ENCODE data around the gene SLC6A11. TPM values are rescaled to one million over a fixed set of nuclear protein-coding genes. Genes with fewer than 3 reads are reported as not detected.

The SLC6A11 gene
- total and polyA plus RNA-seq, 7 donors, result 0.06 TPM; not detected in 6

GRCh38 chr3:10882851-10883250 lies 66.8 kb downstream of the SLC6A11 start:
- intact Hi-C loops (cut with DNase I), result loop anchor here in 1 of 2 donors (5.0 kb wide), 1 partner anchor 121 kb away; no protein-coding TSS in a partner anchor
- H3K4me1 ChIP-seq, result no peaks in the 10 kb centered on the region
- 63 to 65% (median 65%) methylated on average over 14 of the region's 14 CpGs for WGBS, 3 donors
- H3K27me3 ChIP-seq (ENCODE audit: insufficient read depth in 3 of 3, low read length in 2 of 3), result peaks cover 0 to 8% (median 2%) of the 10 kb centered on the region in 3 donors
- no peak overlapping the region for H3K4me3 ChIP-seq
- TF ChIP-seq, protein P1, sequence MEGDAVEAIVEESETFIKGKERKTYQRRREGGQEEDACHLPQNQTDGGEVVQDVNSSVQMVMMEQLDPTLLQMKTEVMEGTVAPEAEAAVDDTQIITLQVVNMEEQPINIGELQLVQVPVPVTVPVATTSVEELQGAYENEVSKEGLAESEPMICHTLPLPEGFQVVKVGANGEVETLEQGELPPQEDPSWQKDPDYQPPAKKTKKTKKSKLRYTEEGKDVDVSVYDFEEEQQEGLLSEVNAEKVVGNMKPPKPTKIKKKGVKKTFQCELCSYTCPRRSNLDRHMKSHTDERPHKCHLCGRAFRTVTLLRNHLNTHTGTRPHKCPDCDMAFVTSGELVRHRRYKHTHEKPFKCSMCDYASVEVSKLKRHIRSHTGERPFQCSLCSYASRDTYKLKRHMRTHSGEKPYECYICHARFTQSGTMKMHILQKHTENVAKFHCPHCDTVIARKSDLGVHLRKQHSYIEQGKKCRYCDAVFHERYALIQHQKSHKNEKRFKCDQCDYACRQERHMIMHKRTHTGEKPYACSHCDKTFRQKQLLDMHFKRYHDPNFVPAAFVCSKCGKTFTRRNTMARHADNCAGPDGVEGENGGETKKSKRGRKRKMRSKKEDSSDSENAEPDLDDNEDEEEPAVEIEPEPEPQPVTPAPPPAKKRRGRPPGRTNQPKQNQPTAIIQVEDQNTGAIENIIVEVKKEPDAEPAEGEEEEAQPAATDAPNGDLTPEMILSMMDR (IDR thresholded peaks at IDR 0.05), result no peak
- no peaks in the 10 kb centered on the region for H3K36me3 ChIP-seq (ENCODE audit: insufficient read depth in 1 of 2, low read depth in 1 of 2)
- no peak overlapping the region for H3K27ac ChIP-seq
- DNase-seq, result no peak
- H3K9me3 ChIP-seq, result no peaks in the 10 kb centered on the region
- ATAC-seq, result no peak

DNA sequence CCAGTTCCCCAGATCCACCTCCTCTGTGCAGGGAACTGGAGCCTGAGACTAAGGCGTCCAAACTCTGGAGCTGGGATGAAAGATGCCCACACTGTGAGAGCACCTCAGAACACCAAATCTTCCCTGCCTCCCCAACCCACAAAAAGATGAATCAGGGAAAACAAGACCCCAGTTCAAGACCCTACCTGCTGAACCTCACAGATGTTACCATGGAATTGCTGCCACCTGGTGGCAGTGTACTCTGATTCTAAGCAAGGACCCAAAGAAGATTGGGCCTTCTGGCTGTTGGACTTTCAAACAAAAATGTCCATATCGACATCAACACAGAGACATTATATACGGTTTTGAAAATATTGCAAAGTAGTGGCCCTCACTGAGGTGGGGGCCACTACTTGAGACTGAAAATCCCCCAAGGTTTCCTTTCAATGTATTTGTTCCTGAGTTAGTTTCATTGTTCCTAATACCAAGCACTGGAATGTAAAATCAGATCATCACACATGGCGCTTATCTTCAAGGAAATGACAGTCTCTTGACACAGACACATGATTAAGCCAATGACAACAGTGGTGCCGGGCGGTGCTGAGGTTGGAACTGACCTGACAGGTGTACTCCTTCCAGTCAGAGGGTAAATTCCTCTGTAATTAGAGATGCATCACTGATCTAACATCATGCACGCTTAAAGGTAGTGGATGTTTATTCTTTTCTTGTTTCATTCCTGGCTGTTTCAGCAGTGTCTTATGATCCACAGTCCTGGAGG lies 67.6 kb downstream of the SLC6A11 start:
- peaks cover 0 to 8% (median 2%) of the 10 kb centered on the region in 3 donors for H3K27me3 ChIP-seq (ENCODE audit: insufficient read depth in 3 of 3, low read length in 2 of 3)
- no peak overlapping the region for H3K27ac ChIP-seq
- no peaks in the 10 kb centered on the region for H3K4me1 ChIP-seq
- no peak overlapping the region for H3K4me3 ChIP-seq
- ATAC-seq, result no peak
- H3K9me3 ChIP-seq, result no peaks in the 10 kb centered on the region
- intact Hi-C loops (cut with DNase I), result loop anchor here in 1 of 2 donors (5.0 kb wide), 1 partner anchor 121 kb away; no protein-coding TSS in a partner anchor
- DNase-seq, result no peak
- H3K36me3 ChIP-seq (ENCODE audit: insufficient read depth in 1 of 2, low read depth in 1 of 2), result no peaks in the 10 kb centered on the region
- 65 to 73% (median 71%) methylated on average over 7 of the region's 7 CpGs for WGBS, 3 donors
- TF ChIP-seq, protein P1 (IDR thresholded peaks at IDR 0.05), result peak; percentile 18

GRCh38 chr3:10887015-10887414 lies 71.0 kb downstream of the SLC6A11 start:
- Histone ChIP-seq H3K4me1 (no peaks in the 10 kb centered on the region), H3K36me3 (ENCODE audit: insufficient read depth in 1 of 2, low read depth in 1 of 2) (no peaks in the 10 kb centered on the region), H3K4me3 (no peak overlapping the region), H3K27ac (no peak overlapping the region), H3K9me3 (peaks cover 8% of the 10 kb centered on the region), H3K27me3 (ENCODE audit: insufficient read depth in 3 of 3, low read length in 2 of 3) (peaks cover 0 to 8% (median 2%) of the 10 kb centered on the region in 3 donors)
- TF ChIP-seq, protein P1 (IDR thresholded peaks at IDR 0.05), result no peak
- WGBS, 3 donors, result 79 to 92% (median 83%) methylated on average over 1 of the region's 1 CpG
- ATAC-seq (no peak), DNase-seq (no peak)
- intact Hi-C loops (cut with DNase I), result no loop called here

DNA sequence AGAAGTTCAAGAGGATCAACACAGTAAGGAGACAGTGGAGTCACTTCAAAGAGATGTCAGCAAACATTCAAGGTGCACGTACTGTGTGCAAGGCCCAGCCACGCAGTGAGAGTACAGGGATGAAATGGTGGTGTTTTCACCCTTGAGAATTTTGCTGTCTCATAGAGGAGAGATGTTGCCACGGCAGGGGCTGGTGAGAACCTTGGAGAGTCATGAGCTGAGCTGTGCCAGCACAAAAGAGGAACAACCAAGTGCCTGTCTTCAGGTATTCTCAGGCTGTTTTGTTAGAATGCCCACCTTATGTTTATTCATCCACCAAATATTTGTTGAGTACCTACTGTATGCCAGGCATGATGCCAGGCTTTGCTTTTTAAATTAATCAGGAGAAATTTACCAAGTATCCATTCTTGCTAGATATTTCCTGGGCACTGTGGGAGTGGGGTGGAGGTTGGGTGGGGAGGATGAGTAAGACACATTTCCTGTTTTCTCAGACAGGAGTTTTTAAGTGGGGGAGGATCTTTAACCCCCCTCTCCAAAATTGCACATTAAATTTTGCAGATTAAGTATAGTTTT lies 72.6 kb downstream of the SLC6A11 start:
- TF ChIP-seq, protein P1 (IDR thresholded peaks at IDR 0.05), result no peak
- peaks cover 0 to 8% (median 2%) of the 10 kb centered on the region in 3 donors for H3K27me3 ChIP-seq (ENCODE audit: insufficient read depth in 3 of 3, low read length in 2 of 3)

More for the DNA sequence above, 72.6 kb downstream of the SLC6A11 start:
- Histone ChIP-seq H3K36me3 (ENCODE audit: insufficient read depth in 1 of 2, low read depth in 1 of 2) (no peaks in the 10 kb centered on the region), H3K27ac (no peak overlapping the region), H3K9me3 (peaks cover 8% of the 10 kb centered on the region), H3K4me1 (no peaks in the 10 kb centered on the region), H3K4me3 (no peak overlapping the region)
- 62 to 64% (median 63%) methylated on average over 3 of the region's 3 CpGs for WGBS, 3 donors
- ATAC-seq (no peak), DNase-seq (no peak)
- intact Hi-C loops (cut with DNase I), result no loop called here

Data from psoas muscle (tissue), 8 donors.